Measurements from ENCODE around the gene MPHOSPH6.
"Not testable (repeated sequence)": the region's sequence is repeated elsewhere in the genome, so short reads cannot be mapped to it uniquely, and the experiment has no call there.

Gene MPHOSPH6, protein sequence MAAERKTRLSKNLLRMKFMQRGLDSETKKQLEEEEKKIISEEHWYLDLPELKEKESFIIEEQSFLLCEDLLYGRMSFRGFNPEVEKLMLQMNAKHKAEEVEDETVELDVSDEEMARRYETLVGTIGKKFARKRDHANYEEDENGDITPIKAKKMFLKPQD

DNA sequence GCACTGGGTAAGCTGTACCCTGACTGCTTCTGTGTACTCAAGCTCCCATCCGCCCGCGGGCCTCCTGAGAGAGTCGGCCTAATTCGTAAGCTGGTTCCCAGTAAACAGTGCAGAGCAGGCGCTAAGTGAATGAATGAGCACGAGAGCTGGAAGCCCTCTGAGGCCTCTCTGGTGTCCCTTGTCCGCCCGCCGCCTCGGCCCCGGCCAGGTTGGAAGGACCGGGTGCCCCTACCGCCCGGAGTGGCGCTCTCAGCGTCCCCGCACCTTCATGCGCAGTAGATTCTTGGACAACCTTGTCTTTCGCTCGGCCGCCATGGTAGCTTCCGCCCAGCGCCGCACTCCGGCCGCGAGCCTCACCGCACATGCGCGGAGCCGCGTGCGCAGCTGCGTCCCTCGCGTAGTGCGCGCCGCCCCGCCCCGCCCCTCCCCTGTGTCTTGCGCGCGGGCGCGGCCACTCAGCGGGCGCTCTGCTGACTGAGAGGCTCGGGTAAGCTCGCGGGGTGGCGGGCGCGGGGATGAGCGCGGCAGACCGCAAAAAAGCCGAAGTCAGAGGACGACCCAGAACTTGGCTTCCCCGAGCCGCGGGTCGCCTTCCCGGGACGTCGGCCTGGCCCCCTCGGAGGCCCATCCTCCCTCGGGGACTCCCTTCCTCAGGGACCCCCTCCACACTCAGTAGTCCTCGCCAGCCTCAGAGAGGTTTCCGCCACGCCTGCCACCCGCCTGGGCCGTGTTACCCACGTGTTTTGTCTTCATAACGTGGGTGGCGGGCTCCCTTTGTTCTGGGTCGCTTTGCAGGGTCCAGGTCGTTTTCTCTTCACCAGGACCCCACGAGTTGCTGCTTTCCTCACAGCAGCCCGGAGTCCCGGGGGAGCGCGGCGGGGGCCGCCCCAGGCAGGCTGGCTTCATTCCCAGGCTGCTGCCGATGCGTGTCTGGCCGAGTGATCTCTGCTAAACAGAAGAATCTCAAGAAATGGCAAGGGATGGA lies at the start of gene MPHOSPH6:
MPHOSPH6 (minus strand) TSS at position 364 of the 985 bp plus-strand sequence; CDS start at position 315, 49 bp downstream.
- peak; percentile 78 to 87 (median 81) for DNase-seq (ENCODE audit: low read depth in 2 of 3, low spot score in 1 of 3)

DNA sequence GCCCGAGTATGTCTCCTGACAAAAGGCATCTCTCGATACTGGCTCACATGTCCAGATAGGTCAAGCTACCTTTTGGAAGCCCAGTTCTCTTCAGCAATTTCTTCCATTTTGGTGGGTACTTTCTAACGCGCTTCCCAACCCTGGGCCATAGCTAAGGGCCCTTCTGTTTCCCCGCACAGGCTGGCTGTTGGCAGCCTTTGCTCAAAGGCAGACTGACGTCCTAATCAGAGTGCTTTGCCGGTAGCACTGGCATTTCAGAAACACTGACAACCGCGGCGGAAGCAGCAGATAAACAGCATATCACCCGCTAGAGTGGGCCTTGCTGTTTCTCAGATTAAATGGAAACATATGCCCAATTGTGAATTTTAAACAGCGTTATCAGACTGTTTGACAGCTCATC lies 49.3 kb upstream of the MPHOSPH6 start:
- no peak for DNase-seq (ENCODE audit: low read depth in 2 of 3, low spot score in 1 of 3)

DNA sequence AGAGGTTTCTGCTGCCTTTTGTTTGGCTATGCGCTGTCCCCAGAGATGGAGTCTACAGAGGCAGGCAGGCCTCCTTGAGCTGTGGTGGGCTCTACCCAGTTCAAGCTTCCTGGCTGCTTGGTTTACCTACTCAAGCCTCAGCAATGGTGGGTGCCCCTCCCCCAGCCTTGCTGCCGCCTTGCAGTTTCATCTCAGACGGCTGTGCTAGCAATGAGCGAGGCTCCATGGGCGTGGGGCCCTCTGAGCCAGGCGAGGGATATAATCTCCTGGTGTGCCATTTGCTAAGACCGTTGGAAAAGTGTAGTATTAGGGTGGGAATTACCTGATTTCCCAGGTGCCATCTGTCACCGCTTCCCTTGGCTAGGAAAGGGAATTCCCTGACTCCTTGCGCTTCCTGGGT lies 39.3 kb upstream of the MPHOSPH6 start:
- DNase-seq (ENCODE audit: low read depth in 2 of 3, low spot score in 1 of 3): not testable (repeated sequence)

DNA sequence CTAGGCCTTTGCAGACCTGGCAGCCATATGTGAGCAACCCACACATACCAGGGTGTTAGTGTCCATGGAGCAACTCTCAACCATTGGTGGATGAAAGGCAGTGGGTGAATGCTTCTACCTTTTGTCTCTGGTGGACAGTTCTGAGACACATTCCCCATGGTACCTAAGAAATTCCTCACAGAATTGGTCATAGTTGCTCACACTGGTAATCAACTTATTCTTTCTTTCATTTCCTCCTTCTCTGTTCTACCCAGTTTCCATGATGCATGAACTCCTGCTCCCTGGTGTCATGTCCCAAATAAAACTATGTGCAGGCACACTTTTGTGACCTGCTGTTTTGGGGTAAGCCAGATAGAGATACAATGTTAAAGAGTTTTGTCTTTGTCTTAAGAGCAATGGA lies 33.2 kb upstream of the MPHOSPH6 start:
- DNase-seq (ENCODE audit: low read depth in 2 of 3, low spot score in 1 of 3): no peak

DNA sequence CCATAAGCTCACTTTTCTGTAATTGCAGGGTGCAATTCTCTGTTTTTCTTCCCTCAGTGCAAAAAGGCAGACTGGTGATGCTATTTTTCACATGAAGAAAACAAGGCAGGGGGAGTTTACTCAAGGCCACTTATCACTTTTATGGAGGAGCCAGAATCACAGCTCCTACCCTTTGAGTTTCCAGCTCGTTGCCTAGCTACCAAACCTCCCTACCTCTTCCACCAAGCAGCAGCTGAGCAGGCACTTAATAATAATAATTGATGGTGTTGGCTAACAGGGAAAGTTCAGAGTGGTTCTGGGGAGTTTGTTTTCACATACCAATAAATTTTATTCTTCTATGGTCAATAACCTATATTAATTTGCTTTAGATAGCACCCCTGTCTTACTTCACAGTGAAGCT lies 31.9 kb upstream of the MPHOSPH6 start:
- DNase-seq (ENCODE audit: low read depth in 2 of 3, low spot score in 1 of 3): no peak

DNA sequence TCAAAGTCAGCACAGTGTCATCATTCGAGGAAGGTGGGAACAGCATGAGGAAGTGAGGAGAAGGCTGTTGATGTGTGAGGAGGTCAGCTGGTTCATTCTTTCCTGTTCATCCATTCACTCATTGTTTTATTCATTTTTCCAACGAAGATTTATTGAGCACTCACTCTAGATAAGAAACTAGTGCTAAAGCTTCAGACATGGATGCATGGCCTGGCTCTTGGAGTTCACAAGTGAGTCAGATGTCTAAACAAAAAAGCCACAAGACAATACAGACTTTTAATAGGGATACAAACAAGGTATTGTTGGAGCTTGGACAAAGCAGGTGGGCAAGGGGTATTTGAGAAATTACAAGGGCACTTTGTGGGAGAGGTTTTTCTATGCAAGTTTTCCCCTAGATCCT lies 31.3 kb upstream of the MPHOSPH6 start:
- no peak for DNase-seq (ENCODE audit: low read depth in 2 of 3, low spot score in 1 of 3)

DNA sequence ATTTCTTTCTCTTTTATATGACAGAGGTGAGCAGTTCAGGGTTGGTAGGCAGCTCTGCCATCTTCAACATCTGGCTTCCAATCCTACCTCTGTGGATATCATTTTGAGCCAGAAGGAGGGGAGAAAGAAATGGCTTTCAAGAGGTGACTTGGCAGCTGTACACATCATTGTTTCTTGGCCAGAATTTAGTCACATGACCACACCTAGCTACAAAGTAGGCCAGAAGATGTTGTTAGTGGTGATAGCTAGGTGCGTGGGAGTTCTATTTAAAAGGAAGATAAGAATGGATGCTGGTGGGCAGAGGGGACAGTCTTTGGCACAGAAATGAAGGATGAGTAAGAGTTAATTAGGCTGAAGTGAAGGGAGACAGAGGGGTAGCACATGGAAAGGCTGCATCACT lies 29.2 kb upstream of the MPHOSPH6 start:
- DNase-seq (ENCODE audit: low read depth in 2 of 3, low spot score in 1 of 3): no peak

DNA sequence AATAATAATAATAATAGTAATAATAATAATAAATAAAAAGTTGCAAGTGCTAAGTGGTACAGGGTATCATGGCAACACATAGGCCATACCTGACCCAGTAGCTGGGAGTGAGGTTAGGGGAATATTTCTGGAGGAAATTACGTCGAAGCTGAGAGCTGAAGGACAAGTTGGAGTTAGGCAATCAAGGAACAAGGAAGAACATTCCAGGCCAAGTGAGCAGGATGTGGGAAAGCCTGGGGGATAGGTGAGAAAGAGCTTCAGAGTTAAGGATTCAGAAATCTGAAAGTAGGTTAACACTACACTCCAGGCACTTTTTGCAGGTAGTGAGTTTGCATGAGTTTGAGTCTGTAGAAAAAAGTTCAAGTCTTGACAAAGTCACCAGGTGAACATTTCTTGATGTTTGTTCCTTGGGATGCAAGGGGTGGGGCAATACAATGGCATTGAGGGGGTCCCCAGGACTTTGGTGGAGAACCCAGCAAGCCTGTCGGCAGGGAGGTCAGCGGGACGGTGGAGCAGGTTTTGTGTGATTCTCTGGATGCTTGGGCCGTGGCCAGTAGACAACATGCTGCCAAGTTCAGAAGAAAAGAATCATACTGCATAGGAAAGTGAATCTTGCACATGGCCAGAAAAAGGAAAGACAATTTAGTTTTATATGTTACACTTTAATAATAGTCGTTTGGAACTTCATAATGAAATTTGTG lies 27.7 kb upstream of the MPHOSPH6 start:
- no peak for DNase-seq (ENCODE audit: low read depth in 2 of 3, low spot score in 1 of 3)

DNA sequence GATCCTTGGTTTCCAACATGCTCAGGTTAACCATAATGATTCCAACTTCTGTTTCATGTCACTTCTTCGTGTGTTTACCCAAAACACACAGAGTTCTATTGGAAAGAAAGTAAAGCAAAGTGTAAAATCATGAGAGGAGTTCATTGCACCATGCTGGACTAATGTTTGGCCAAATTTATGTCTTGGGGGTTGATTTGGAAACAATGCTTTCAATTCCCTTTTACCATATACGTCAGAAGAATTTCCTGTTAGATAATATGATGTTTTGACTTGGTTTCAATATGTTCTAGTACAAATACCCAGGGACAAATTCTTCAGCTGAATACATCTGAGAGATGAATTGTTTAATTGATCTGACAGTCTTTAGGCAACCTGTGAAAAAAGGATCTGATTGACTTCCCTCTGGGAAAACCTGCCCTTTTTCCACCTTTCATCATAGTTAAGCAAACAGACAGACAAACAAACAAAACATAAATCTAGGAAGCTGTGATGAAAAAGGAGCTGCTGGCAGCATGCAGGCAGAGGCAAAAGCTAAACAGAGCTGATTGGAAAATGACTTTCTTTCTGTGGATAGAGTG lies 26.0 kb upstream of the MPHOSPH6 start:
- DNase-seq (ENCODE audit: low read depth in 2 of 3, low spot score in 1 of 3): no peak

DNA sequence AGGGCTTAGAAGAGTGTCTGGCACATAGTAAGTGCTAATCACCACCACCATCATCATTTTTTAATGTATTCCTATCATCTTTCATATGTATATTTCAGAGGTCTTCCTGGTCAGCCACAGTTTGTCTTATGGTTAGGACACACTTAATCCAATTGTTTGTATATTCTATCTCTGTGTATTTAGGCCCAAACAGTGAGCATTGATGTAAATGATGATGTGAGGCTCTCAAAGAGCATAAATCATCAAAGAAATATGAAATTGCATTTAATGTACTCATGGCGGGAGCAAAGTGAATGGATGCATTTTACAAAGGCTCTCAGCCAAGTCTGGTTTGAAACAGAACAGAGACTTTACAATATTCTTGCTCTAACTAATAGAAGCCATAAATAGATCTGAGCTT lies 24.1 kb upstream of the MPHOSPH6 start:
- DNase-seq (ENCODE audit: low read depth in 2 of 3, low spot score in 1 of 3): no peak

DNA sequence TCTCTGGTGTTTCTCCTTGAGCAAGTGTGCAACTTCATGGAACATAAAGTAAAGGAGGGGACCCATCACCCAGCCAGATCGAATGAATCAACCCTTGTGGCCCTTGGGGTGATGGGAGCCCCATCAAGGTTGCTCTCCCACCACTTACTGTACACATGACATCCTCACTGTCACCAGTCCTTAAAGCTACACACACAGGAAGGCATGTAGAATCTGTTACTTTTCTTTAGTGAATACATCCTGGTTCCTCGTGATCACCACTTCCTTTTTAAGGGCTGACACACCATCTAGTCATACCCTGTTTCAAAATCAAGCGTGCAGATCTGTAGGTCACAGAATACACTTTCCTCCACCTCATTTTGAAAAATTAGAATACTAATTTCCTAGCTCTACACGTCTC lies 22.6 kb upstream of the MPHOSPH6 start:
- peak in 2 of 3 donors; percentile 21 to 26 for DNase-seq (ENCODE audit: low read depth in 2 of 3, low spot score in 1 of 3)

DNA sequence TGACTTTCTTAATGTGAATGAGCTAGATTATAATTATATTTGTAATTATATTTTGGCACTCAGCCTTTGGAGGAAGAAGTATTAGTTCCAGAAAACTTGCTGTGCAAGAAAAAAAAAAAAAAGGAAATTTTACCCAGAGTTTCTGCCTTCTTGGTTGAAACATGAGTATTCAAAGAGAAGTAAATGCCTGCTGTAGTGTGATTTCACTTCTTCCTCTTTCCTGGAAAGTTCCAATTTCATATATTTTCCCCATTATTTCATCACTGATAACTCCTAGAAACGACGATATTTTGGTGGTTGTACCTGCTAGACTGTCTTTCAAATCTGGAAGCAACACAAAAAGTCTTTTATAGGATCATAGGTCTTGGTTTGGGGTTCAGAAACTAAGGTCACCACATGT lies 20.4 kb upstream of the MPHOSPH6 start:
- DNase-seq (ENCODE audit: low read depth in 2 of 3, low spot score in 1 of 3): no peak

DNA sequence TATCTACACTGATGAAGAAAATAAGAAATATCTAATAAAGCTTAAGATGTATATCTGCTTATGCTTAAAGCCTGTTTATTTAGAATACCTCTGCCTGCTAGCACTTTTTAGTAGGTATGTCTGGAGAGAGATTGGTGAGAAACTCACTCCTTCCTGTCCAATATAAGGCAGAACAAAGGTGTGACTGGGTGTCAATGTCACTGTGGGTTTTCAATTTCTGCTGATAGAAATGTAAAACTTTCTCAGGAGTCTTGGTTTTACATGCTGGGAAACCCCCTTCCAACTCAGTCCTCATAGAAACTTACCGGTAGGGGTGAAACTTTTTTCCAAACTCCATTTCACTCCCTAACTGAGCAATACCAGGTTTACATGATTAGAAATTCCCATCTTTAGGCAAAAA lies 17.8 kb upstream of the MPHOSPH6 start:
- no peak for DNase-seq (ENCODE audit: low read depth in 2 of 3, low spot score in 1 of 3)

DNA sequence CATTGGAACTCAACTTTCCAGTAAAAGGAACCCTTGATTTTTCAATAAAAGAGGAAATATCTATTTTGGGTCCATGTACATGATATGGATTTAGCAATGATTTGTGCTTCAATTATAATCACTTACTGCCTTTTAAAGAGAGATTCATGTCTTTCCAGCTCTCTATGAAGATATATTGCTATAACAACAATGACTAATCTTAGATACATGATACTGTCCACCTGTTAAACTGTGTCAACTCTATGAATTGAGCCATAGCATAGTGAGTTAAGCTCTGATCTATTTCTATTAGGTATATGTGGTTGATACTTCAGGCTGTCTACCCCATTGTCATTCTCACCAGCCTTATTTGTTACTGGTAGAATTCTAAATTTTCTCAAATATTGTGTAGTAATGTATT lies 15.0 kb upstream of the MPHOSPH6 start:
- DNase-seq (ENCODE audit: low read depth in 2 of 3, low spot score in 1 of 3): no peak

DNA sequence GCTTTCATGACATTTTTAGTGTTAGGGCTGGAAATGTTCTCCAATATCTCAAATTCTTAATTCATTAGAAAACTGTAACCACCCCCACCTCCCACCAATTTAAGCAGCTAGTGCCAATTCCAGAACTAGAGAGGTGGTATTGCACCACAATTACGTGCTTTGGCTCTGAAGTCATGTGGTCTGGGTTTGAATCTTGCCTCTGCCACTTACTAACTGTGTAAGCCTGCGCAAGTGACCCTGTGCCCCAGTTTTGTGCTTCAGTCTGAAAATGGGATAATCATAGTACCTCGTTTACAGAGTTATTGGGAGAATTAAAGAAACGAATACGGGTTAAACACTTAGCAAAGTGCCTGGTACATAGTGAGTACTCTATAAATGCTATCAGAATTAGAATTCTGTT lies 14.2 kb upstream of the MPHOSPH6 start:
- no peak for DNase-seq (ENCODE audit: low read depth in 2 of 3, low spot score in 1 of 3)

DNA sequence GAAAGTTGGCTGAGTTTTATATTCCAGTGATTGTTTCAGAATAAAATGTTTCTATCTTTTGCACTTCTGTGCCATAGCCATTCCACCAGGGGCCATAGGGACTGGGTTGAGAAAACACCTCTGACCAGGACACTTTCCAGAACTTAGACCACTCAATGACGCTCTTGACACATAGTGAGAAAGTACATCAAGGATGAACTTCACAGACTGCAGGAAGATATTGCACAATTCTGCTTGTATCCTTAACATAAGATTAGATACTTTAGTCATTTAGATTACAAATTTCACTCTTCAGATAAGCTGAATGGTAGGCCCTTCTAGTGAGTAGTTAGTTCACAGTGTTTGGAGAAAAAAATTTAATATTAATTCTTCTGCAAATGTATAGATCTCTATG lies 13.0 kb upstream of the MPHOSPH6 start:
- no peak for DNase-seq (ENCODE audit: low read depth in 2 of 3, low spot score in 1 of 3)

DNA sequence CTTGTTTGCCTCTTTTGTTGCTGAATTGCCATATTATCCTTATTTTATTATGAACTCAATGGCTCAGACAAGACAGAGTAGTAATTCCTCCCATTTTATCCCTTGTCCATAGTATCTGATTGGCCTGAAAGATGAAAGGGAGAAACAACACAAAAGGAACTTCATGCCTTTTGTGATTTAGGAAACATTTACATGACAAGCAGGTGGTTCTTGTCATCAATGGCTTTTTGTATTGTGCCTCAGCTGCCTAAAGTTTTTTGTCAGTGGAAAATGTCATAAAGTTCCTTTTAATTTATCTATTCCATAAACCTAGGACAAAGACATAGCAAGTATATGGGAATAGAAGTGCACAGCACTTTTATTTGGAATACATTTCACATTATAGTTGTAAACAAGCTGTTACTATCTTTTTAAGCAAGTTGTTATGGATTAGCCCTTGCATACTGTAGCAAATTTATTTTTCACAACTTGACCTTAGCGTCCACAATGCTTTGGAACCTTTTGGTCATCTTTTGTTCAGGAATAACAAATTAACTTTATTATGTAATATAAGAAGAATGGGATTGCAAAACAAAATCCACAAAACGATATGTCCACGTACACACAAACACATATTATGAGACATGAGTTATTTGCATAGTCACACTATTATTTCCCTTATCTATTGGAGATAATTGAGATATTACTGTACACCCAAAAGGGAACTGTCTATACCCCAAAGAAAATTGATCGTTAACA lies 12.4 kb upstream of the MPHOSPH6 start:
- no peak for DNase-seq (ENCODE audit: low read depth in 2 of 3, low spot score in 1 of 3)

DNA sequence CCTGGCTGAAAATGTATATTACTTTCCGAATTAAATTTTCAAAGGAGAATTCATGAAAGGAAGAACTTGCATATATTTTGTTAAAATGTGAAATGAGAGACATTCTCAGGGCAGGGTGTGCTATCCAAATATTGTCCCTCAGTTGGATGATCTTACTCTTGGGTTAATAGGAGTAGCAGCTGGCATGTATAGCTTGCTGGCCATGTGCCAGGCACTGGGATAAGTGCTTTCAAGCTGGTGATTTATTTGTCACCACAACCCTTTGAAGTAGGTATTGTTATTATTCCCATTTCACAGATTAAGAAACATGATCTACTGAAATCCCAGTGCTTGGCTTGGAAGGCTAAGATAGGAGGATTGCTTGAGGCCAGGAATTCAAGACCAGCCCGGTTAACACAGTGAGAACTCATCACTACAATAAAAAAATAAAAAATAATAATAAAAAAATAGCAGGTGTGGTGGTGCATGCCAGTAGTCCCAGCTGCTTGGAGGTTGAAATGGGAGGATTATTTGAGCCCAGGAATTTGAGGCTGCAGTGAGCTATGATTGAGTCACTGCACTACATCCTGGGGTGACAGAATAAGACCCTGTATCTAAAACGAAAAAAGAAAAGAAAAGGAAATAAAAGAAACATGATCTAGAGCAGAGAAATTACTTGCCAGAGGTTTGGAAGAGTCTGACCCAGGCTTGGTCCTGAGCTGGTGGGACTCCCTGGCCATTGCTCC lies 11.6 kb upstream of the MPHOSPH6 start:
- DNase-seq (ENCODE audit: low read depth in 2 of 3, low spot score in 1 of 3): no peak

DNA sequence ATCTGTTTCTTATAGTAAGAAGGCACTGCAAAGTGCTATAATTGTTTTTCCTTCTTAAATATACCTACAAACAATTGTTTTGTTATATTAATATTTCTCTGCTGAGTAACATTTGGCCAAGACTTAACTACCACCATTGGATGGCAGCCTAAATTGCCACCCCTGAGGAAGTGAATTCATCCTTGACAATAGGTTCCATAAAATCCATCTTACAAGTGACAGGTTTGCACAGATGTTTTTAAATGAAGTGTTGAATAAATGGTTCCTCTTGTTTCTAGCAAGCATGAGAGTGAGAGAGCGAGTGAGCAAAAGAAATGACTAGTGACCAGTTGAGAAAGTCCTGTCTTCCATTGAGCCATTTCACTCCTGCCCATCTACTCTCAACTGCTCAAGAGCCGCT lies 8.3 kb upstream of the MPHOSPH6 start:
- DNase-seq (ENCODE audit: low read depth in 2 of 3, low spot score in 1 of 3): no peak

DNA sequence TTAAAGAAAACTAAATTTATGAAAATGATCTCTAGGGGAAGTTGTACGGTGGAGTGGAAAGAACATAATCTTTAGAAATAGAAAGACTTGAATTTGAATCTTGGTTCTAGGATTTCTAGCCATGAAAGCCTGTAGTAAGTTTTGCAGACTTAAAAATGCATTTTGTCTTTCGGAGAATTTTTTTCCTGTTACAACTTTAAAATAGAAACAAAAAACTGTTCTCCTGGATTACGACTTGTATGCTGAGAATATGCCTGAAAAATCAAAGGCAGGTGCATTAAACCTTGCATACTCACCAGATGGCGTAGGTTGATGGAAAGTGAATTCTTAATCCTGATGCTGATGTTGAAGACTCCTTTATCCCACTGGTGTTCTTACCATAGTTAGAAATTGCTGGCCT lies 7.5 kb upstream of the MPHOSPH6 start:
- no peak for DNase-seq (ENCODE audit: low read depth in 2 of 3, low spot score in 1 of 3)
